OCI-LY1 (cell line): Measurements from ENCODE around the gene SMYD3.
"Not testable (repeated sequence)": the region's sequence is repeated elsewhere in the genome, so short reads cannot be mapped to it uniquely, and the experiment has no call there.

Source experiments
- H2AFZ ChIP-seq: fragments of 200-600 bp; sonication (generic), shearing (Covaris generic); 2 replicates; pipeline ENCODE4 v1.6.0; 2014; ENCODE audit warnings: antibody characterized with exemption, mild to moderate bottlenecking, low read length
- H3F3A ChIP-seq: fragments of 200-600 bp; sonication (generic), shearing (Covaris generic); 2 replicates; pipeline ENCODE4 v1.6.0; 2014; ENCODE audit warnings: mild to moderate bottlenecking, antibody characterized with exemption, low read length, moderate library complexity; ENCODE audit not compliant: insufficient read depth
- H3K27ac ChIP-seq: fragments of 200-600 bp; sonication (generic); 2 replicates; pipeline ENCODE4 v1.5.1; 2014; ENCODE audit warnings: low read length, mixed run types, mild to moderate bottlenecking, low read depth; ENCODE audit not compliant: poor library complexity, severe bottlenecking
- H3K27me3 ChIP-seq: fragments of 200-600 bp; sonication (generic); 2 replicates; pipeline ENCODE4 v1.6.0; 2014; ENCODE audit warnings: antibody characterized with exemption, mild to moderate bottlenecking, low read length, moderate library complexity; ENCODE audit not compliant: insufficient read depth
- H3K36me3 ChIP-seq: fragments of 200-600 bp; sonication (generic); 2 replicates; pipeline ENCODE4 v1.6.1; 2014; ENCODE audit warnings: mild to moderate bottlenecking, antibody characterized with exemption, low read length, moderate library complexity, mixed read lengths; ENCODE audit not compliant: insufficient read depth
- H3K4me1 ChIP-seq: fragments of 200-600 bp; sonication (generic); 2 replicates; pipeline ENCODE4 v1.5.1; 2014; ENCODE audit warnings: mild to moderate bottlenecking, low read length, moderate library complexity; ENCODE audit not compliant: insufficient read depth, severe bottlenecking
- H3K4me2 ChIP-seq: fragments of 200-600 bp; sonication (generic), shearing (Covaris generic); 2 replicates; pipeline ENCODE4 v1.6.1; 2014; ENCODE audit warnings: low read length
- H3K4me3 ChIP-seq: fragments of 200-600 bp; sonication (generic); 2 replicates; pipeline ENCODE4 v1.5.1; 2014; ENCODE audit warnings: low read length, low read depth, mild to moderate bottlenecking, mixed read lengths; ENCODE audit not compliant: poor library complexity, severe bottlenecking
- H3K79me2 ChIP-seq: fragments of 200-600 bp; shearing (Covaris generic); 2 replicates; pipeline ENCODE4 v1.6.1; 2016; ENCODE audit warnings: mixed run types, low read length, mixed read lengths; ENCODE audit not compliant: insufficient read depth
- H3K9ac ChIP-seq: fragments of 200-600 bp; sonication (generic), shearing (Covaris generic); 2 replicates; pipeline ENCODE4 v1.6.1; 2014; ENCODE audit warnings: mild to moderate bottlenecking, low read length, mixed read lengths
- H3K9me2 ChIP-seq: fragments of 200-600 bp; sonication (generic), shearing (Covaris generic); 2 replicates; pipeline ENCODE4 v1.6.1; 2014; ENCODE audit warnings: low read depth, mild to moderate bottlenecking, low read length, mixed read lengths
- H3K9me3 ChIP-seq: fragments of 200-600 bp; shearing (Covaris generic); 2 replicates; pipeline ENCODE4 v1.6.1; 2014; ENCODE audit warnings: low read length, mixed read lengths
- H4K20me1 ChIP-seq: fragments of 200-600 bp; sonication (generic), shearing (Covaris generic); 2 replicates; pipeline ENCODE4 v1.6.0; 2016; ENCODE audit warnings: mild to moderate bottlenecking, low read length; ENCODE audit not compliant: insufficient read depth
- CTCF ChIP-seq: fragments of 200-600 bp; sonication (generic), shearing (Covaris generic); IDR thresholded peaks from 2 replicates; pipeline ENCODE4 v1.5.1; 2017; ENCODE audit warnings: mild to moderate bottlenecking, antibody characterized with exemption, low read length, moderate library complexity, mixed read lengths
- EZH2 ChIP-seq: fragments of 200-600 bp; sonication (generic), shearing (Covaris generic); IDR thresholded peaks from 2 replicates; pipeline ENCODE4 v1.8.0; 2017; ENCODE audit warnings: borderline replicate concordance, mixed run types, mild to moderate bottlenecking, antibody characterized with exemption, low read length, moderate library complexity, mixed read lengths

SMYD3 gene

GRCh38 chr1:245715291-245715701, 791.8 kb downstream of the SMYD3 start:
- TF ChIP-seq EZH2, result no peak
- TF ChIP-seq CTCF, result no peak
- no peaks in the 10 kb centered on the region for H3K4me1 ChIP-seq
- H3K27me3 ChIP-seq, result no peaks in the 10 kb centered on the region
- H3K4me2 ChIP-seq, result no peak overlapping the region
- H3K4me3 ChIP-seq, result no peak overlapping the region
- H3K9me2 ChIP-seq, result no peaks in the 10 kb centered on the region
- no peaks in the 10 kb centered on the region for H3K79me2 ChIP-seq
- H3F3A ChIP-seq, result no peaks in the 10 kb centered on the region
- no peaks in the 10 kb centered on the region for H3K9me3 ChIP-seq
- no peak overlapping the region for H3K27ac ChIP-seq
- no peak overlapping the region for H3K9ac ChIP-seq
- H3K36me3 ChIP-seq, result no peaks in the 10 kb centered on the region
- H4K20me1 ChIP-seq, result no peaks in the 10 kb centered on the region
- H2AFZ ChIP-seq, result no peak overlapping the region

- H3K27ac ChIP-seq, H3K79me2 ChIP-seq, H3K27me3 ChIP-seq, H2AFZ ChIP-seq, H4K20me1 ChIP-seq, H3K4me3 ChIP-seq, H3F3A ChIP-seq, H3K9ac ChIP-seq, H3K4me2 ChIP-seq, H3K4me1 ChIP-seq, H3K9me2 ChIP-seq, H3K36me3 ChIP-seq, H3K9me3 ChIP-seq: not testable (repeated sequence)
Observed at GRCh38 chr1:245714027-245714426, 793.1 kb downstream of the SMYD3 start.

GRCh38 chr1:245710961-245711903, 795.8 kb downstream of the SMYD3 start:
- no peaks in the 10 kb centered on the region for H3K9me2 ChIP-seq
- no peak overlapping the region for H3K9ac ChIP-seq
- no peaks in the 10 kb centered on the region for H3F3A ChIP-seq
- no peak overlapping the region for H3K4me2 ChIP-seq
- H3K79me2 ChIP-seq, result no peaks in the 10 kb centered on the region
- no peak overlapping the region for H3K4me3 ChIP-seq
- no peaks in the 10 kb centered on the region for H3K27me3 ChIP-seq
- no peaks in the 10 kb centered on the region for H3K4me1 ChIP-seq
- no peaks in the 10 kb centered on the region for H4K20me1 ChIP-seq
- no peaks in the 10 kb centered on the region for H3K36me3 ChIP-seq
- no peak overlapping the region for H2AFZ ChIP-seq
- H3K27ac ChIP-seq, result no peak overlapping the region
- no peaks in the 10 kb centered on the region for H3K9me3 ChIP-seq
- TF ChIP-seq CTCF (no peak), EZH2 (no peak)

- Histone ChIP-seq H3K9me2 (no peaks in the 10 kb centered on the region), H3K36me3 (no peaks in the 10 kb centered on the region), H4K20me1 (no peaks in the 10 kb centered on the region), H3K27me3 (no peaks in the 10 kb centered on the region), H3F3A (no peaks in the 10 kb centered on the region), H3K79me2 (no peaks in the 10 kb centered on the region), H3K9me3 (no peaks in the 10 kb centered on the region), H3K4me3 (no peak overlapping the region), H3K27ac (no peak overlapping the region), H3K9ac (no peak overlapping the region), H3K4me1 (no peaks in the 10 kb centered on the region), H2AFZ (no peak overlapping the region), H3K4me2 (no peak overlapping the region)
- TF ChIP-seq EZH2, result no peak
- TF ChIP-seq CTCF, result no peak
Observed at GRCh38 chr1:245707941-245708340, 799.1 kb downstream of the SMYD3 start.
